ENCODE measurements around the gene RAD51B.
"Not testable (repeated sequence)": the region's sequence is repeated elsewhere in the genome, so short reads cannot be mapped to it uniquely, and the experiment has no call there.

Gene RAD51B

DNA sequence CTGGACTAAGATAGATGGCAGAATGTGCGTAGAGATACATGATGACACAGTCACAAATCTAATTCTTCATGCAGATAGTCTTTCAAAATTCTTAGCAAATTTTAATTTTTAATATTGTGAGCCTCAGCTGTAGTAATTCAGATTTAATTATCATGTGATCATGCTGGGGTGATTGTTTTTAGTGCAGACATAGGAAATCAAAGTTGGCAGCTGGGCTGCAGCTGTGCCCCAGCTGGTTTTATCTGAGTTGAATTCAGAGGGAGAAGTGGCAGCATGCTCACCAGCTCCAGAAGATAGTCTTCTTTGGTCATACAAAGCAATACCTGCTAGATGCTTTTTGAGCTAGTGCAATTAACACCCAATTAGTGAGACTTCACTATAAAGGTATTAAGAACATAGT lies 292.9 kb downstream of the RAD51B start:
- no peak overlapping the region for H3K27ac ChIP-seq (ENCODE audit: low read length)
- H4K20me1 ChIP-seq (ENCODE audit: insufficient read depth, low read length) = no peaks in the 10 kb centered on the region

DNA sequence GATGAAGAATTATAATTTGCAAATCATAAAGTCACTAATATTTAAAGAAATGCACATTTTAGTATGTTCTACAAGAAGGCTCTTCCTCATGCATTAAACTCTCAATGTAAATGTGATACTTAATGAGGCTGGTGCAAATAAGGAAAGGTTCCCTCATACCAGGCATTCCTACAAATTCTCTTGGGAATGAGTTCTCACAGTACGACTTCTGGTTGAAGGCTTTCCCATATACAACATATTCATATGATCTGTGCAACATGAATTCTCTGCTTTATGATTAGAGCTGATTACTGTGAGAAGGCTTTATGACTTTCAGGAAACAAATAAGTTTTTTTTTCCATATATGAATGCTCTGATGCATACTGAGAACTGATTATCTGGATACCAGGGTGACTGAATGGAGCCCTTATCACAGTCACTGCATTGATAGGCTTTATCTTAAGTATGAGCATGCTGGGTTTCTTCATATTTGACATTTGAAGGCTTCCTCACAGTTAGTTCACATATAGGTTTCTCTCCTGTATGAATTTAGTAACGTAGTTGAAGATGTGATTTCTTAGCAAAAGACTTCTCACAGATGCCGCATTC lies 293.9 kb downstream of the RAD51B start:
- no peaks in the 10 kb centered on the region for H3K36me3 ChIP-seq (replicated peaks; ENCODE audit: insufficient read depth, low read length)
- H3K4me1 ChIP-seq (ENCODE audit: low read length) = no peaks in the 10 kb centered on the region
- no peak overlapping the region for H2AFZ ChIP-seq (ENCODE audit: low read length)
- H3K27me3 ChIP-seq (replicated peaks; ENCODE audit: insufficient read depth, low read length) = no peaks in the 10 kb centered on the region
- no peak overlapping the region for H3K9ac ChIP-seq (ENCODE audit: low read length)
- DNase-seq = no peak
- H3K4me2 ChIP-seq (ENCODE audit: low read depth, low read length) = no peak overlapping the region
- H3K9me3 ChIP-seq (replicated peaks; ENCODE audit: insufficient read depth, low read length) = no peaks in the 10 kb centered on the region
- TF ChIP-seq EZH2phosphoT487 (IDR thresholded peaks at IDR 0.05; ENCODE audit: low read length) = no peak
- no peaks in the 10 kb centered on the region for H4K20me1 ChIP-seq (ENCODE audit: insufficient read depth, low read length)
- no peak overlapping the region for H3K27ac ChIP-seq (ENCODE audit: low read length)
- H3K4me3 ChIP-seq (ENCODE audit: low read length) = no peak overlapping the region
- H3K9me2 ChIP-seq (replicated peaks; ENCODE audit: insufficient read depth, low read length) = no peaks in the 10 kb centered on the region
- no peaks in the 10 kb centered on the region for H3F3A ChIP-seq (ENCODE audit: insufficient read depth, low read length)
- no peaks in the 10 kb centered on the region for H3K79me2 ChIP-seq (ENCODE audit: low read length)

More for the DNA sequence above, 292.9 kb downstream of the RAD51B start:
- no peaks in the 10 kb centered on the region for H3K9me3 ChIP-seq (replicated peaks; ENCODE audit: insufficient read depth, low read length)
- no peak overlapping the region for H2AFZ ChIP-seq (ENCODE audit: low read length)
- no peak overlapping the region for H3K9ac ChIP-seq (ENCODE audit: low read length)
- no peaks in the 10 kb centered on the region for H3K79me2 ChIP-seq (ENCODE audit: low read length)
- H3K27me3 ChIP-seq (replicated peaks; ENCODE audit: insufficient read depth, low read length) = no peaks in the 10 kb centered on the region
- no peaks in the 10 kb centered on the region for H3F3A ChIP-seq (ENCODE audit: insufficient read depth, low read length)
- H3K36me3 ChIP-seq (replicated peaks; ENCODE audit: insufficient read depth, low read length) = no peaks in the 10 kb centered on the region
- TF ChIP-seq EZH2phosphoT487 (IDR thresholded peaks at IDR 0.05; ENCODE audit: low read length) = no peak
- no peak for TF ChIP-seq EZH2 (optimal IDR thresholded peaks at IDR 0.05; ENCODE audit: low read depth, low read length)
- no peak overlapping the region for H3K4me2 ChIP-seq (ENCODE audit: low read depth, low read length)
- DNase-seq = no peak
- H3K4me1 ChIP-seq (ENCODE audit: low read length) = no peaks in the 10 kb centered on the region
- H3K4me3 ChIP-seq (ENCODE audit: low read length) = no peak overlapping the region
- H3K9me2 ChIP-seq (replicated peaks; ENCODE audit: insufficient read depth, low read length) = no peaks in the 10 kb centered on the region

GRCh38 chr14:68115952-68116351 lies 296.4 kb downstream of the RAD51B start:
- H3K4me3 ChIP-seq (ENCODE audit: low read length); H3K9ac ChIP-seq (ENCODE audit: low read length); H3K9me3 ChIP-seq (replicated peaks; ENCODE audit: insufficient read depth, low read length); H3F3A ChIP-seq (ENCODE audit: insufficient read depth, low read length); H3K9me2 ChIP-seq (replicated peaks; ENCODE audit: insufficient read depth, low read length); DNase-seq; H3K79me2 ChIP-seq (ENCODE audit: low read length); H3K27ac ChIP-seq (ENCODE audit: low read length); H3K27me3 ChIP-seq (replicated peaks; ENCODE audit: insufficient read depth, low read length); H2AFZ ChIP-seq (ENCODE audit: low read length); H3K36me3 ChIP-seq (replicated peaks; ENCODE audit: insufficient read depth, low read length); H3K4me1 ChIP-seq (ENCODE audit: low read length); H3K4me2 ChIP-seq (ENCODE audit: low read depth, low read length); H4K20me1 ChIP-seq (ENCODE audit: insufficient read depth, low read length): not testable (repeated sequence)

GRCh38 chr14:68122651-68123050 lies 303.1 kb downstream of the RAD51B start:
- Histone ChIP-seq H3F3A (ENCODE audit: insufficient read depth, low read length) (no peaks in the 10 kb centered on the region), H3K27me3 (replicated peaks; ENCODE audit: insufficient read depth, low read length) (no peaks in the 10 kb centered on the region), H4K20me1 (ENCODE audit: insufficient read depth, low read length) (no peaks in the 10 kb centered on the region), H3K36me3 (replicated peaks; ENCODE audit: insufficient read depth, low read length) (no peaks in the 10 kb centered on the region), H3K9ac (ENCODE audit: low read length) (no peak overlapping the region), H3K27ac (ENCODE audit: low read length) (no peak overlapping the region), H2AFZ (ENCODE audit: low read length) (no peak overlapping the region), H3K4me2 (ENCODE audit: low read depth, low read length) (no peak overlapping the region), H3K79me2 (ENCODE audit: low read length) (no peaks in the 10 kb centered on the region), H3K4me1 (ENCODE audit: low read length) (no peaks in the 10 kb centered on the region), H3K4me3 (ENCODE audit: low read length) (no peak overlapping the region), H3K9me2 (replicated peaks; ENCODE audit: insufficient read depth, low read length) (no peaks in the 10 kb centered on the region), H3K9me3 (replicated peaks; ENCODE audit: insufficient read depth, low read length) (no peaks in the 10 kb centered on the region)
- no peak for TF ChIP-seq EZH2phosphoT487 (IDR thresholded peaks at IDR 0.05; ENCODE audit: low read length)
- TF ChIP-seq EZH2 (optimal IDR thresholded peaks at IDR 0.05; ENCODE audit: low read depth, low read length) = no peak
- TF ChIP-seq CTCF (IDR thresholded peaks at IDR 0.05; ENCODE audit: low read length) = no peak
- no peak for DNase-seq

GRCh38 chr14:68124050-68124449 lies 304.5 kb downstream of the RAD51B start:
- H3K4me2 ChIP-seq (ENCODE audit: low read depth, low read length) = no peak overlapping the region
- no peaks in the 10 kb centered on the region for H4K20me1 ChIP-seq (ENCODE audit: insufficient read depth, low read length)
- TF ChIP-seq EZH2 (optimal IDR thresholded peaks at IDR 0.05; ENCODE audit: low read depth, low read length) (no peak), CTCF (IDR thresholded peaks at IDR 0.05; ENCODE audit: low read length) (no peak), EZH2phosphoT487 (IDR thresholded peaks at IDR 0.05; ENCODE audit: low read length) (no peak)
- no peaks in the 10 kb centered on the region for H3F3A ChIP-seq (ENCODE audit: insufficient read depth, low read length)
- no peaks in the 10 kb centered on the region for H3K4me1 ChIP-seq (ENCODE audit: low read length)
- no peaks in the 10 kb centered on the region for H3K79me2 ChIP-seq (ENCODE audit: low read length)
- H3K9me3 ChIP-seq (replicated peaks; ENCODE audit: insufficient read depth, low read length) = no peaks in the 10 kb centered on the region
- H3K4me3 ChIP-seq (ENCODE audit: low read length) = no peak overlapping the region
- no peaks in the 10 kb centered on the region for H3K36me3 ChIP-seq (replicated peaks; ENCODE audit: insufficient read depth, low read length)
- H3K27ac ChIP-seq (ENCODE audit: low read length) = no peak overlapping the region
- H2AFZ ChIP-seq (ENCODE audit: low read length) = no peak overlapping the region
- DNase-seq = no peak
- H3K9me2 ChIP-seq (replicated peaks; ENCODE audit: insufficient read depth, low read length) = no peaks in the 10 kb centered on the region
- no peak overlapping the region for H3K9ac ChIP-seq (ENCODE audit: low read length)
- no peaks in the 10 kb centered on the region for H3K27me3 ChIP-seq (replicated peaks; ENCODE audit: insufficient read depth, low read length)
